GM19324 (cell line): ENCODE results near the gene MAF.

Source experiments
- ATAC-seq: cut with Tn5 transposase; IDR thresholded peaks from one replicate; pipeline ENCODE4 v1.9.1; 2021; ENCODE audit warnings: mild to moderate bottlenecking, moderate library complexity; ENCODE audit not compliant: unreplicated experiment, low FRiP score

MAF gene

DNA sequence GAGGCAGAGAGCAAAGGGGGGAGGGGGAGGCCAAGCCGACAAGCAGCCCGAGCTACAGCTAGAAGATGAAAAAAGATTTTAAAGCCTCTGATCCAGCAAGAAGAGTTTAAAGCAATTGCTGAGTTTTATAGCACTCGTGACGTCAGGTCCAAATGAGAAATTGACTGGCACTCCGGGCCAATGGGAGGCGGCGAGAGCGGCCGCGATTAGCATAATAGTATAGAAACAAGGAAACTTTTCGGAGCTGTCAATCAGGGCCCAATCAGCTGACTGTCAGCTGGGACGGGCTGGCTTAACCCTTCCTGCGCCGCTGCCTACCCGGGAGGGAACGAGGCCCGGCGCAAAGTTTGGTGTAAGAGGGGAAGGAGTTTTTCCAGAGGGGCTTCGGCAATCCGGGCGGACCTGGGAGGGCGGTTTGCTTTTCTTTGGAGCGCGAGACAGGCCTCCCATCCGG lies at the start of gene MAF:
TSS of gene MAF (minus strand) at position 100 of the 454 bp plus-strand sequence. CDS start 835 bp downstream, outside the sequence.
- no peak for ATAC-seq

DNA sequence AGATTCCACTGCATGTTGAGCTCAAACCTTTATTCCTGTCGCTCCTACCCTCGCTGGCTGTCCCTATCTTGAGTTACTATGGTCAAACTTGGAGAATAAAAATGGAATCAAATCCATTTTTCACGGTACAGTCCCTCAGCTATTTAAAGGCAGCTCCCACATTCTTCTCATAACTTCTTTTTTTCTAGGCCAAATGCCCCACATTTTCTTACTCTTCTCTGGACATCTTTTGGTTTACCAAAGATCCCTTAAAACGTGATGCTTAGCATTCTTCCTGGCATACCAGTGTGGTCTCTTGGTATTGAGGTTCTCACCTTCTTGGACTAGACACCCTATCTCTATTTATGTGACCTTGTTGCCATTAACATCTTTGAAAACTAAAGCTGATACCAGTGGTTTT lies 48.3 kb upstream of the MAF start:
- ATAC-seq = no peak

GRCh38 chr16:79647586-79647985 lies 47.0 kb upstream of the MAF start:
- no peak for ATAC-seq

DNA sequence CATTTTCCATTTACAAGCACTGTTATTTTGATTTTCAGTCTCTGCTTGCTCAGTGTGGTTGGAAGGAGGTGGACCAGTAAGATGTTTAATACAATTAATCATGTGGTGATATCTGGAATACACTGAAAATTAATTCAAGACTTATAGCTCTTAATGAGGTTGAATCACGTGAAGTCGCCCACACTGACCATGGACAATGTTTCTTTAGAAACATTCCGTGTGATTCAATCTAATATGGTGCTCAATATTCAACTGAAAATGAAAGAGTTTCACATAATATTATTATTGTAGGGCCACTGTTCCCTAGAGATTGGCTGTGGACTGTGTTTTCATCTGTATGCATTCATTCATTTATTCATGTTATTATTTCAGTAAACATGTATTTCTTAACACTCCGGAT lies 45.2 kb upstream of the MAF start:
- ATAC-seq = no peak

- no peak for ATAC-seq
These were observed 44.6 kb upstream of the MAF start for GRCh38 chr16:79644971-79645667.

GRCh38 chr16:79642652-79643051 lies 42.1 kb upstream of the MAF start:
- ATAC-seq = no peak

DNA sequence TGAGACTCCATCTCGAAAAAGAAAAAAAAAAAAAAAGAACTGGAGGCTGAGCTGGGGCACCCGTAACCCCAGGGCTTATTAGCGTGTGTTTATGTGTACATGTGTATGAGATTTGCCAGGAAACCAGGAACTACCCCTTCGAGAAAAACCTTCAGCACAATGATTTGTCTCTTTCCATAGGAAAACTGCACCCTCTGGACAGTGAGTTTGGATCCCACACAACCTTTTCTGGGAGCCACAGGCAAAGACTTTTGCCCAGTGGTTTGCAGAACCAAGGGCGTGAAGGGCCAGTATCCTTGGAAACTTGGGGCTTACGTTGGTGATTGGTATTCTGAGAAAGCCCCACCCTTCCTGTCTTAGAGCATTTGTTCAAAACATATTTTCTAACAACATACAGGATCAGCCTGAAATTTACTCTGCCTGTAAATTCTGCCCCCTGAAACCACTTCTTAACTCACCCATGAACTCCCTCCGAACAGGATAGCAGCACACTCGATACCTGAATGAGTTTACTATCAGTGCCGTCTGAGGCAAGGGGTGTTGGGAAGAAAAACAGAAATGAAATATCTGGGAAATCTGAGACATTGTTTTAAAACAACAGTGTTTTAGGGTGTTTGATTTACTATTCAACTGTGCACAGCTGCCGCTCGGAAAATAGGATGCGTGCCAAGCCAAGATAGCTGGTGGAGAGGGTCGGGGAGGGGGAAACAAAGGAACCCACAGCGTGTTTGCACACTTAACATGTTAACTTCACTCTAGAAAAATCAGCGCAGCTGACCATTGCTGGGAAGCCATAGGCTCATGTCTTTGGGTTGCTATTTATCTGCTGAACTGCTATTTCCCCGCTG lies 40.2 kb upstream of the MAF start:
- no peak for ATAC-seq

- ATAC-seq = no peak
These were observed 39.2 kb upstream of the MAF start for GRCh38 chr16:79639576-79640311.

DNA sequence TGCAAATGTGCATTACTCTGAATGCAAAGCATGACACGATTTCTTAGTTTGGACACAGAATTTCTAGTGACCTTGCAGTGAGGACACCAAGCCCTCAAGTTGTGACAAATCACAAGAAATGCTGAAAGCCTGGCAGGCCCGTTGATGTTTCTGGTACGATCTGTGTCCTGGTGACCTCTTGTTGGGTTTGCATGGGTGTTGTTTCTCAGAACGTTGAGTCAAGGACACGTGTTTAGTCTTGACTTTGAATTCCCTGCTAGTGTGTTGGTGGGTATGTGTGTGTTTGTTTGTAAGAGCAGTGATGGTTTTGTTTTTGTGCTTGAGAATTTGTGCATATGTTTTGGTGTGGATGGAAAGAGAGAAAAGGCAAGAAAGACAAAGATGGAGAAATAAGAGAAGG lies 37.8 kb upstream of the MAF start:
- no peak for ATAC-seq

- no peak for ATAC-seq
These were observed 35.0 kb upstream of the MAF start for GRCh38 chr16:79635488-79635887.

- ATAC-seq = no peak
These were observed 33.8 kb upstream of the MAF start for GRCh38 chr16:79634298-79634697.

GRCh38 chr16:79632289-79632688 lies 31.8 kb upstream of the MAF start:
- no peak for ATAC-seq

DNA sequence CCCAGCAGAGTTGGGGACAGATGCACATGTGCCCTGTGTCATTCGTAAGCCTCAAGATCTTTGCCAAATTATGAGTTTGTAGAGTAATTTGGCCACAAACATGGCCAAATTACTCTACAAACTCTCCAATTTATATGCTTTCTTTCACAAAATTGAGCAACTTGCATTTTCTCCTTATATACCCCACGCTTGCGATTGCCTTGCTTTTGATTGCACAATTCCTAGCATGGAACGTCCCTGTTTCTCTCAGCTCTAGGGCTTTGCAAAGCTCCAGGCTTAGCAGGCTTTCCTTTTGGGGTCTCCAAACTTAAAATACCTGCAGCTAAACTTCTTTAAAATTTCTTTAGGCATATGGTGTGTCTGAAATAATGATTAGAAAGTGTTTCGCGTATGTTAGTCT lies 28.5 kb upstream of the MAF start:
- ATAC-seq = no peak

- no peak for ATAC-seq
These were observed 28.0 kb upstream of the MAF start for GRCh38 chr16:79628501-79628975.

DNA sequence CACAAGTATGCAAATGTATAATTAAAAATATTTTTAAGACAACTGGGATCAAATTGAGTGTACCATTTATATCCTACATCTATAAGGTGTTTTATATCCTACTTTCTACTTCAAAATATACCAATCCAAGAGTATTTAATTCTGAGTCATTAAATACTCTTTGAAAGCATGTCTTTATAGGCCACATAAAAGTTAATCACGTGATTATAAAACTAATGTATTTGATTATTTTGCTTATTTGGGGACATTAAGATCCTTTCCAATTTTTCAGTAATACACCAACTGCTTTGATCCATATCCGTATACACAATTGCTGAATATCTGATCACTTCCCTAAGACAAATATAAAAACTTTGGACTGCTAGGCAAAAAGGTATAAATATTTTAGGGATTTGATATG lies 26.6 kb upstream of the MAF start:
- no peak for ATAC-seq

DNA sequence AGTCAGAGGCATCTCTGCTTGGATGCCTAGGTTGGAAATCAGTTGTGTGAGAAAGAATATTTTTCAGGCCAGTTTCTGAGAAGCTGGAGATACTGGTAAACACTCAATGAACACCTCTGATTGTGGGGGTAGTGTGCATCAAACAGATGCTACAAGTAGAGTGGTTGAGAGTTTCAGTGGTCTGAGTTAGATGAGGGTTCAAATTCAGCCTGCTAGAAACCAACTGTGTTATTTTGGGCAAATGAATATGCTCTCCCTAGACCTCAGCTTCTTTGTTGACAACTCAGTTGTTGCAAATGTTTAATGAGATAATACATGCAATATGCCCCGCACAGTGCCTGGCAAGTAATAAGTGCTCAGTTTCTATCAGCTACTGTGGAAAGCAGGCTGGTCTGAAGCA lies 25.2 kb upstream of the MAF start:
- ATAC-seq = no peak

GRCh38 chr16:79623824-79624223 lies 23.3 kb upstream of the MAF start:
- no peak for ATAC-seq

DNA sequence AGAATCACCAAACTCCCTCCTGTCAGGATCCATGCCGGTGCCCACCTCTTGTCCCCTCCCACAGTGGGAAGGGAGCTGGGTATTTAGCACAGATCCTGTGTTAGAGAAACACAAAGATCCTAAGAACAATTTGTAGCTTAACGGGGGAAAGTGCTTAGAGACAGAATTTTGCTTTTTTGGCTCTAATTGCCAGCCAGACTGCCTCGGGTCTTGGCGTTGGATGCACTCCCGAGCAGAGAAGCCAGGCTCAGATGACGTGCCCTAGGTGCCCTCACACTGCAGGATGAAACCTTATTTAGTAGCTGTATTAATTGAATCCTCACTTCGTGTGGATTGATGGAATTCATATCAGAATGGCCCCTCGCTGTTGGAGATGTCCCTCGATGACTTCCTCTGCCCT lies 22.5 kb upstream of the MAF start:
- ATAC-seq = no peak

- ATAC-seq = no peak
These were observed 20.5 kb upstream of the MAF start for GRCh38 chr16:79621027-79621426.

GRCh38 chr16:79618692-79619050 lies 18.1 kb upstream of the MAF start:
- ATAC-seq = no peak

DNA sequence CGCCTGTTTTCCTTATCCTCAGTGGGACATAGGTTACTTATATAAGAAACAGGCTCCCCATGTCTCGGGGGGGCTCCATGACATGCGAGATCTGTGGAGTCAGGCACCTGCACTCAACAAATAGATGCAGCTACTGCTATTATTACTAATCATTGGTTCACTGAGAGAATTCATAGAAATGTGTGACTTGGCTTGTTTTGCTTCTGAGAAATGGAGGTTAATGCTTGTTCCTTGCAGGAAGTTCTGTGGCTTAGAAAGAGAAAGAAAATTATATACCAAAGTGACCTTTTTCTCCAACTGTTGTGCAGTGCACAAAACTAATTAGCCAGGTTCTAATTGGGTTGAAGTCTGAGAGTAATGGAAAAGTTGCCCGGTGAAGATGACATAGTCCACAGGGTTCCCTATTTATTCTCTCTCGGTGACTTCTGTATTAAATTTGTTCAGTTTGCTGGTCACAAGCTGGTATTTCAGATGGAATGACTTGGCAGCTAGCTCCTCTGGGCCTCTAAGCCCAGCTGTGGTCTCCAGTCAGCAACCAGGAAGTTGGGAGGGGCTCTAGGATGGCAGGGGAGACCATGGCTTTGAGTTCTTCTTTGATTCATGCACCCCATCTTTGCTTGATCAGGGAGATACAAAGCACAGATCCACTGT lies 17.6 kb upstream of the MAF start:
- ATAC-seq = no peak
